Natural killer cell (primary cell): Measurements from ENCODE around the gene DUSP22. TPM values are rescaled to one million over a fixed set of nuclear protein-coding genes. Genes with fewer than 3 reads are reported as not detected.

Source experiments
- ATAC-seq, 3 donors: fragments of 150-1000 bp in 2 of 3; fragments of 200-7000 bp in 1 of 3; cut with Tn5 transposase; 1 replicate in 1 of 3; 2 replicates in 2 of 3; pipeline ENCODE4 v1.10.0; 2021; ENCODE audit warnings: mild to moderate bottlenecking in 2 of 3, moderate library complexity in 2 of 3
- DNase-seq, 2 donors: peaks; one replicate each; pipeline versions ENCODE4 v3.0.0 to v3.0.0-alpha.2; 2013 to 2021; ENCODE audit warnings: mixed read lengths in 1 of 2
- H3K27ac ChIP-seq: one replicate; pipeline ENCODE4 v1.5.1; 2013; ENCODE audit warnings: mild to moderate bottlenecking, low read length
- H3K27me3 ChIP-seq: one replicate; pipeline ENCODE4 v1.6.1; 2013; ENCODE audit warnings: low read length; ENCODE audit not compliant: control insufficient read depth, insufficient read depth
- H3K36me3 ChIP-seq: one replicate; pipeline ENCODE4 v1.6.1; 2013; ENCODE audit warnings: low read length; ENCODE audit not compliant: control insufficient read depth, insufficient read depth
- H3K4me1 ChIP-seq: one replicate; pipeline ENCODE4 v1.6.1; 2013; ENCODE audit warnings: low read length; ENCODE audit not compliant: control insufficient read depth, insufficient read depth
- H3K4me3 ChIP-seq: one replicate; pipeline ENCODE4 v1.5.1; 2013; ENCODE audit warnings: low read length
- H3K9me3 ChIP-seq: one replicate; pipeline ENCODE4 v1.6.1; 2013; ENCODE audit warnings: low read length; ENCODE audit not compliant: control insufficient read depth, insufficient read depth
- H3K27ac Mint-ChIP-seq, 2 donors: one replicate each; pipeline ENCODE4 v1.8.0; 2022; ENCODE audit warnings: mild to moderate bottlenecking in 2 of 2, mixed read lengths in 2 of 2, moderate library complexity in 1 of 2
- H3K27me3 Mint-ChIP-seq, 2 donors: one replicate each; pipeline ENCODE4 v1.8.0; 2022; ENCODE audit warnings: low read depth in 2 of 2, mixed read lengths in 2 of 2
- H3K36me3 Mint-ChIP-seq: one replicate; pipeline ENCODE4 v1.8.0; 2022; ENCODE audit warnings: mixed read lengths
- H3K4me1 Mint-ChIP-seq, 2 donors: one replicate each; pipeline ENCODE4 v1.8.0; 2022; ENCODE audit warnings: mixed read lengths in 2 of 2
- H3K4me3 Mint-ChIP-seq: one replicate; pipeline ENCODE4 v1.8.0; 2022; ENCODE audit warnings: mild to moderate bottlenecking, moderate library complexity, mixed read lengths
- H3K9me3 Mint-ChIP-seq, 2 donors: one replicate each; pipeline ENCODE4 v1.8.0; 2022; ENCODE audit warnings: mixed read lengths in 2 of 2
- CTCF ChIP-seq: fragments of 200-600 bp; IDR thresholded peaks from one replicate; pipeline ENCODE4 v1.8.0; 2022; ENCODE audit warnings: antibody characterized with exemption
- WGBS: methylation state at CpG from one replicate; pipeline ENCODE4 v1.1.7; 2013; ENCODE audit warnings: missing lambda C conversion rate; ENCODE audit not compliant: insufficient coverage; 5-methylcytosine and 5-hydroxymethylcytosine counted together
- intact Hi-C: fragments of 100-400 bp; cut with micrococcal nuclease; formaldehyde crosslinking; loops from one replicate; pipeline ENCODE4 v1.14.2; 2022
- total RNA-seq, 4 donors: library from RNA; stranded (reverse); fragments of 120-200 nt in 1 of 4; gene quantifications; one replicate each; pipeline versions ENCODE4 v1.2.3 to v1.2.4, GENCODE V29; 2013 to 2022

DUSP22 gene
- total RNA-seq, 3 donors from 2014 or later (not counting 1 experiment from before 2014, with no cell fraction given) = 50.4 to 61.5 (median 56.6) TPM

- no peaks in the 10 kb centered on the region for H3K9me3 ChIP-seq
- peaks cover 9% of the 10 kb centered on the region for H3K4me1 ChIP-seq
- H3K27ac ChIP-seq = no peak overlapping the region
- Mint-ChIP-seq H3K27ac (no peak overlapping the region), H3K9me3 (no peaks in the 10 kb centered on the region), H3K27me3 (no peaks in the 10 kb centered on the region), H3K36me3 (peaks cover 6% of the 10 kb centered on the region), H3K4me3 (no peak overlapping the region), H3K4me1 (peaks cover 8 to 16% of the 10 kb centered on the region in 2 donors)
- H3K36me3 ChIP-seq = peaks cover 18% of the 10 kb centered on the region
- DNase-seq (no peak), ATAC-seq (no peak)
- intact Hi-C loops = no loop called here
- H3K27me3 ChIP-seq = no peaks in the 10 kb centered on the region
- 80% methylated on average over 4 of the region's 4 CpGs for WGBS
- no peak for TF ChIP-seq CTCF
- H3K4me3 ChIP-seq = no peak overlapping the region
Observed at GRCh38 chr6:347232-347631, 54.9 kb downstream of the DUSP22 start.

GRCh38 chr6:347951-348859 lies 55.9 kb downstream of the DUSP22 start:
- no peak overlapping the region for H3K4me3 ChIP-seq
- intact Hi-C loops = no loop called here
- ATAC-seq (no peak), DNase-seq (no peak)
- H3K4me1 ChIP-seq = no peaks in the 10 kb centered on the region
- H3K27ac Mint-ChIP-seq = no peak overlapping the region
- H3K4me3 Mint-ChIP-seq = no peak overlapping the region
- peaks cover 18% of the 10 kb centered on the region for H3K36me3 ChIP-seq
- no peaks in the 10 kb centered on the region for H3K9me3 ChIP-seq
- TF ChIP-seq CTCF = no peak
- H3K27me3 ChIP-seq = no peaks in the 10 kb centered on the region
- H3K9me3 Mint-ChIP-seq = no peaks in the 10 kb centered on the region
- H3K36me3 Mint-ChIP-seq = peaks cover 6% of the 10 kb centered on the region
- H3K4me1 Mint-ChIP-seq = peaks cover 0 to 17% of the 10 kb centered on the region in 2 donors
- no peaks in the 10 kb centered on the region for H3K27me3 Mint-ChIP-seq
- WGBS = 94% methylated on average over 27 of the region's 27 CpGs
- H3K27ac ChIP-seq = no peak overlapping the region

GRCh38 chr6:348860-349396 lies 56.6 kb downstream of the DUSP22 start:
- no peak for DNase-seq
- Histone ChIP-seq H3K4me1 (no peaks in the 10 kb centered on the region), H3K36me3 (peaks cover 18% of the 10 kb centered on the region), H3K27me3 (no peaks in the 10 kb centered on the region), H3K9me3 (no peaks in the 10 kb centered on the region), H3K27ac (no peak overlapping the region), H3K4me3 (no peak overlapping the region)
- Mint-ChIP-seq H3K27me3 (no peaks in the 10 kb centered on the region), H3K9me3 (no peaks in the 10 kb centered on the region), H3K4me1 (peaks cover 0 to 19% of the 10 kb centered on the region in 2 donors), H3K27ac (no peak overlapping the region), H3K36me3 (peaks cover 6% of the 10 kb centered on the region), H3K4me3 (no peak overlapping the region)
- WGBS = 91% methylated on average over 21 of the region's 21 CpGs
- ATAC-seq = no peak
- intact Hi-C loops = no loop called here
- no peak for TF ChIP-seq CTCF
